Upper lobe of right lung (tissue), 1 donor: ENCODE measurements around the gene CSTPP1. TPM values are rescaled to one million over a fixed set of nuclear protein-coding genes. Genes with fewer than 3 reads are reported as not detected.
"Not testable (repeated sequence)": the region's sequence is repeated elsewhere in the genome, so short reads cannot be mapped to it uniquely, and the experiment has no call there.

Experiments
- ATAC-seq: fragments of 200-7000 bp; cut with Tn5 transposase; one replicate; pipeline ENCODE4 v1.9.1; 2020; ENCODE audit warnings: mild to moderate bottlenecking, moderate library complexity
- DNase-seq: peaks from one replicate; pipeline ENCODE4 v3.0.0-alpha.2; 2020
- H3K27ac ChIP-seq: fragments of 200-600 bp; one replicate; pipeline ENCODE4 v1.8.0; 2022
- H3K27me3 ChIP-seq: fragments of 200-600 bp; one replicate; pipeline ENCODE4 v1.8.0; 2022; ENCODE audit warnings: mild to moderate bottlenecking
- H3K36me3 ChIP-seq: fragments of 200-600 bp; one replicate; pipeline ENCODE4 v1.8.0; 2022
- H3K4me1 ChIP-seq: fragments of 200-600 bp; one replicate; pipeline ENCODE4 v1.8.0; 2022
- H3K4me3 ChIP-seq: fragments of 200-600 bp; one replicate; pipeline ENCODE4 v1.8.0; 2022; ENCODE audit warnings: mild to moderate bottlenecking
- H3K9me3 ChIP-seq: fragments of 200-600 bp; one replicate; pipeline ENCODE4 v1.8.0; 2022
- CTCF ChIP-seq: fragments of 200-600 bp; IDR thresholded peaks from one replicate; pipeline ENCODE4 v1.8.0; 2022; ENCODE audit warnings: antibody characterized with exemption
- intact Hi-C: fragments of 100-400 bp; cut with DNase I; formaldehyde crosslinking; loops from one replicate; pipeline ENCODE4 v1.11.0; 2022
- total RNA-seq: library from RNA; stranded (reverse); fragmentation: NEBNext Ultra II Directional; extraction: Animal tissue kit (Norgen Biotek cat#: 25700); gene quantifications from one replicate; pipeline ENCODE4 v1.2.1, GENCODE V29; 2021
- donor health status: DM: no; HTN: yes; CAD: no; lungs with severe emphysema.

The CSTPP1 gene
- total RNA-seq, 1 donor from 2014 or later = 26.2 TPM

GRCh38 chr11:46981436-46981835 is 44.9 kb downstream of the CSTPP1 start:
- H3K4me3 ChIP-seq = no peak overlapping the region
- ATAC-seq (no peak), DNase-seq (no peak)
- H3K27me3 ChIP-seq = no peaks in the 10 kb centered on the region
- intact Hi-C loops = no loop called here
- H3K4me1 ChIP-seq = no peaks in the 10 kb centered on the region
- H3K9me3 ChIP-seq = no peaks in the 10 kb centered on the region
- H3K36me3 ChIP-seq = no peaks in the 10 kb centered on the region
- no peak for TF ChIP-seq CTCF
- no peak overlapping the region for H3K27ac ChIP-seq

- H3K36me3 ChIP-seq = no peaks in the 10 kb centered on the region
- no peaks in the 10 kb centered on the region for H3K9me3 ChIP-seq
- H3K27ac ChIP-seq = no peak overlapping the region
- H3K27me3 ChIP-seq = no peaks in the 10 kb centered on the region
- intact Hi-C loops = no loop called here
- no peak for TF ChIP-seq CTCF
- no peak overlapping the region for H3K4me3 ChIP-seq
- no peak for DNase-seq
- ATAC-seq = no peak
- no peaks in the 10 kb centered on the region for H3K4me1 ChIP-seq
Measured at GRCh38 chr11:46982797-46983452, 46.4 kb downstream of the CSTPP1 start.

GRCh38 chr11:46983598-46983997 is 47.0 kb downstream of the CSTPP1 start:
- Histone ChIP-seq H3K27me3 (no peaks in the 10 kb centered on the region), H3K4me1 (no peaks in the 10 kb centered on the region), H3K36me3 (no peaks in the 10 kb centered on the region), H3K4me3 (no peak overlapping the region), H3K27ac (no peak overlapping the region), H3K9me3 (no peaks in the 10 kb centered on the region)
- TF ChIP-seq CTCF = no peak
- no peak for DNase-seq
- no peak for ATAC-seq
- intact Hi-C loops = no loop called here

- Histone ChIP-seq H3K4me1 (no peaks in the 10 kb centered on the region), H3K36me3 (no peaks in the 10 kb centered on the region), H3K9me3 (no peaks in the 10 kb centered on the region), H3K4me3 (no peak overlapping the region), H3K27ac (no peak overlapping the region), H3K27me3 (no peaks in the 10 kb centered on the region)
- TF ChIP-seq CTCF = no peak
- DNase-seq (no peak), ATAC-seq (no peak)
- intact Hi-C loops = no loop called here
Measured at GRCh38 chr11:46984548-46984947, 48.0 kb downstream of the CSTPP1 start.

GRCh38 chr11:46984987-46985386 is 48.4 kb downstream of the CSTPP1 start:
- TF ChIP-seq CTCF = no peak
- no peak overlapping the region for H3K4me3 ChIP-seq
- H3K27me3 ChIP-seq = no peaks in the 10 kb centered on the region
- DNase-seq = no peak
- H3K36me3 ChIP-seq = no peaks in the 10 kb centered on the region
- intact Hi-C loops = no loop called here
- H3K27ac ChIP-seq = no peak overlapping the region
- no peak for ATAC-seq
- no peaks in the 10 kb centered on the region for H3K9me3 ChIP-seq
- H3K4me1 ChIP-seq = no peaks in the 10 kb centered on the region

GRCh38 chr11:46987183-46987582 is 50.6 kb downstream of the CSTPP1 start:
- intact Hi-C loops = no loop called here
- H3K27ac ChIP-seq = no peak overlapping the region
- no peaks in the 10 kb centered on the region for H3K9me3 ChIP-seq
- H3K27me3 ChIP-seq = no peaks in the 10 kb centered on the region
- ATAC-seq (no peak), DNase-seq (no peak)
- no peaks in the 10 kb centered on the region for H3K36me3 ChIP-seq
- H3K4me1 ChIP-seq = no peaks in the 10 kb centered on the region
- no peak for TF ChIP-seq CTCF
- no peak overlapping the region for H3K4me3 ChIP-seq

- H3K4me3 ChIP-seq, H3K36me3 ChIP-seq, ATAC-seq, intact Hi-C loops, H3K27me3 ChIP-seq, H3K4me1 ChIP-seq, H3K9me3 ChIP-seq, DNase-seq, H3K27ac ChIP-seq: not testable (repeated sequence)
Measured at GRCh38 chr11:46989810-46990487, 53.4 kb downstream of the CSTPP1 start.
